ENCODE measurements around the gene KLHL26. TPM values are rescaled to one million over a fixed set of nuclear protein-coding genes. Genes with fewer than 3 reads are reported as not detected.

The KLHL26 gene
- total RNA-seq, 4 donors from 2014 or later, result 1.6 to 6.6 (median 3.4) TPM

DNA sequence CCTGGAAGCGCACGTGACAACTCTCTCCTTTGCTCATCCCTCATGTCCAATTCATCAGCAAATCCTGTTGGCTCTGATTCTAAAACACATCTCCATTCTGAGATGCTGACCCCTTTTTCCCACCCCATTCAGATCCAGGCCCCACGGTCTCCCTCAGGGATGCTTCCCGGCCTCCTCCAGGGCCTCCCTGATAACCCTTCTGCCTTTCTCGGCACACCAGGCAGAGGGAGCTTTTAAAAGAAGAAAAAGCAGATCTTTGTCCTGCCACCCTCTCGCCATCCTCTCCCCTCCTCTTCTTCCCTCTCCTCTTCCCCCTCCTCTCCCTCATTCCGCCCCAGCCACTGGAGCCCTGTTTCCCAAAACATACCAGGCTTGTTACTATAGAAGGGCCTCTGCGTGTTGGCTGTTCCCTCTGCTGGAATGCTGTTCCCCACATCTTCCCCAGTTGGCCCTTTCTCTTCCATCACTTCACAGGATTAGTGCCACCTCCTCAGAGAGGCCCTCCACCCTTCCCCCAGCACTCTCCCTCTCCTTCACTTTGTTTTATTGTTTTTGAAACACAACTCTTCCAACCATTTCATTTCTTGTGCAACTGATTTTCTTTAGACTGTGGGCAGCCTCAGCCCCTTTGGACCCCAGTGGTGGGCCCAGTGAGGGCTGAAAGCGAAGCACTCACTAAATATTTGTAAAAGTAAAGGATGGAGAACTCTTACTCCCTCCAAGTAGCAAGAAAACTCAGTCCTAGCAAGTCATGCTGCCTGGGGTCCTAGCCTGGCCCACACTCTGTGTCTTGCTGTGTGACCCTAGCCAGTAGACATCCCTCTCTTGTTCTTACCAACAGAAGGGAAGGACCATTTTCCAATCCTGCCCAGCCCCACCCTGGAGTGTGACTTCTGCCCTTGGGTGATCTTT is 27.8 kb upstream of the KLHL26 start:
- H3K9me3 ChIP-seq, result no peaks in the 10 kb centered on the region
- H3K4me1 ChIP-seq, result peaks cover 37 to 71% (median 45%) of the 10 kb centered on the region in 3 donors
- H3K27ac ChIP-seq, result no peak overlapping the region
- WGBS, 2 donors, result 67 to 74% methylated on average over 9 of the region's 9 CpGs
- TF ChIP-seq, protein P1, sequence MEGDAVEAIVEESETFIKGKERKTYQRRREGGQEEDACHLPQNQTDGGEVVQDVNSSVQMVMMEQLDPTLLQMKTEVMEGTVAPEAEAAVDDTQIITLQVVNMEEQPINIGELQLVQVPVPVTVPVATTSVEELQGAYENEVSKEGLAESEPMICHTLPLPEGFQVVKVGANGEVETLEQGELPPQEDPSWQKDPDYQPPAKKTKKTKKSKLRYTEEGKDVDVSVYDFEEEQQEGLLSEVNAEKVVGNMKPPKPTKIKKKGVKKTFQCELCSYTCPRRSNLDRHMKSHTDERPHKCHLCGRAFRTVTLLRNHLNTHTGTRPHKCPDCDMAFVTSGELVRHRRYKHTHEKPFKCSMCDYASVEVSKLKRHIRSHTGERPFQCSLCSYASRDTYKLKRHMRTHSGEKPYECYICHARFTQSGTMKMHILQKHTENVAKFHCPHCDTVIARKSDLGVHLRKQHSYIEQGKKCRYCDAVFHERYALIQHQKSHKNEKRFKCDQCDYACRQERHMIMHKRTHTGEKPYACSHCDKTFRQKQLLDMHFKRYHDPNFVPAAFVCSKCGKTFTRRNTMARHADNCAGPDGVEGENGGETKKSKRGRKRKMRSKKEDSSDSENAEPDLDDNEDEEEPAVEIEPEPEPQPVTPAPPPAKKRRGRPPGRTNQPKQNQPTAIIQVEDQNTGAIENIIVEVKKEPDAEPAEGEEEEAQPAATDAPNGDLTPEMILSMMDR (IDR thresholded peaks at IDR 0.05), result no peak
- TF ChIP-seq POLR2A (IDR thresholded peaks at IDR 0.05), result no peak
- intact Hi-C loops (cut with DNase I), result no loop called here
- H3K27me3 ChIP-seq, result peaks cover 34 to 97% (median 45%) of the 10 kb centered on the region in 4 donors
- H3K4me3 ChIP-seq, result no peak overlapping the region
- no peak for DNase-seq
- H3K36me3 ChIP-seq, result no peaks in the 10 kb centered on the region

DNA sequence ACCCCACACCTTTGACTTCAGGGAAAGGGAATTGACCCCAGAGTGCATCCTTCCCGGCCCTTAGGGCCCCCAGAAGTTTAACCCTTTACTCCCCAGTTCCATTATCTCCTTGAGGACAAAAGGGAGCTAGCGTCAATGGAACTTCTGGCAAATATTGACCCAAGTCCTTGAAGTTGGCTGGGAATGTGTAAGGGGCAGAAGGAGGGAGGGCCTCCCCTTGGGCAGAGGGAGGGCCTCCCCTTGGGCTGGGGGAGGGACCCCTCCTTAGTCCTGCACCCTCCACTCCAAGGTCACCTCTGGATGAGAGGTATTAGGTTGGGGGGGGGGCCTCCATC is 27.1 kb upstream of the KLHL26 start:
- intact Hi-C loops (cut with DNase I), result no loop called here
- H3K27me3 ChIP-seq, result peaks cover 34 to 97% (median 46%) of the 10 kb centered on the region in 4 donors

DNA sequence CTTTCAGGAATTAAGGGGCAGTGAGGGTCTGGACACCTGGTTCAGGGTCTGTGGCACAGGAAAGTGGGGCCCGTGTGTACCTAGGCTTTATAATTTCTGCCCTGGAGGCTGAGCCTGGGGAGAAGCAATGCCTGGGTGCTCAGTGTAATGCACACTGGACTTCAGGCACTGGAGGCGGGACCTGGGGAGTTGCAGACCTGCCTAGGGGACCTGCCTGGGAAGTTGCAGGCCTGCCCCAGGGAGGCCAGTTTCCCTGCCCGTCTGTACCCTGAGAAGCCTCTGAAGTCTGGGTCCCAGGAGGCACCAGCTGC is 26.6 kb upstream of the KLHL26 start:
- no peak overlapping the region for H3K27ac ChIP-seq
- intact Hi-C loops (cut with DNase I), result no loop called here
- peaks cover 34 to 97% (median 46%) of the 10 kb centered on the region in 4 donors for H3K27me3 ChIP-seq
- no peaks in the 10 kb centered on the region for H3K36me3 ChIP-seq
- no peaks in the 10 kb centered on the region for H3K9me3 ChIP-seq
- 30% methylated on average over 2 of the region's 3 CpGs; no CpG with 5 or more reads in 1 of the 2 donors for WGBS, 2 donors
- no peak for TF ChIP-seq POLR2A (IDR thresholded peaks at IDR 0.05)
- TF ChIP-seq, protein P1 (IDR thresholded peaks at IDR 0.05), result no peak
- no peak for DNase-seq
- no peak overlapping the region for H3K4me3 ChIP-seq
- H3K4me1 ChIP-seq, result peaks cover 37 to 62% (median 45%) of the 10 kb centered on the region in 3 donors

More for the DNA sequence above, 27.1 kb upstream of the KLHL26 start:
- Histone ChIP-seq H3K4me1 (peaks cover 37 to 66% (median 45%) of the 10 kb centered on the region in 3 donors), H3K4me3 (no peak overlapping the region), H3K36me3 (no peaks in the 10 kb centered on the region), H3K9me3 (no peaks in the 10 kb centered on the region), H3K27ac (no peak overlapping the region)
- DNase-seq, result no peak
- TF ChIP-seq, protein P1 (IDR thresholded peaks at IDR 0.05), result no peak
- TF ChIP-seq POLR2A (IDR thresholded peaks at IDR 0.05), result no peak
- WGBS, 2 donors, result 0 to 44% methylated on average over 1 to 2 of the region's 2 CpGs

DNA sequence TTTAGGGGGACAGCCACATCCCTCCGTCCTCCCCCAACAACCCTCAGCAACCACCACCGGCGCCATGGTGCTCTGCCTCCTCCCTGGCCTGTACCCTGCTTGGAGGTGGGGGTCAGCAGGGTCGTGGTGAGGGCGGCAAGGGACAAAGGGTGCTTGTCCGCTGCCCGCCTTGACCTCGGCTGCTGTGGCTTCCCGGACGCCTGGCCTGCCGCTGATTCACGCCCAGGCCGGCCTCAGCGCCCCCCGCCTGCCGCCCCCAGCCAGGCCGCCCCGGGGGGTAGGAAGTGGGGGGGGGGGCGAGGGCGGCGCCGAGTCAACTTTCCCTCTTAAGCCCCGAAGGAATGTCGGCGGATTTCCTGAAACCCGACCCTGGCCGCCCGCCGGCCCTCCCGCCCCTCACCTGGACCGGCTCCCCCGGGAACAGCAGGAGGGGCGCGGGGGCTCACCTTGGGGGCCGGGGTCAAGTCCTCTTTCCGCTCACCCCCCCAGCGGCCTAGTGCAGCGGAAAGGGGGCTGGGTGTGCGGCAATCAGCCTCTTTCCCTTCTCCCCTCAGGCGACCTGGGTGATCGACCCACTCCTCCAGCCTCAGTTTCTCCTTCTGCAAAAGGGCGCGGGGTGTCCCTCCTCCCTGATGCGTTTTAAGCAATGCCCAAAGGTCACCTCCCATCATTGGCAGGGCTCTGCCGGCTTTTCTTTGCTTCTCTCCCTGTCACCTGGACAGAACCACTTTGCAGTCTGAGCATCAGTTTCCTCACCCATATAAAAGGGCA is 26.1 kb upstream of the KLHL26 start:
- Histone ChIP-seq H3K9me3 (no peaks in the 10 kb centered on the region), H3K36me3 (no peaks in the 10 kb centered on the region), H3K27me3 (peaks cover 34 to 97% (median 46%) of the 10 kb centered on the region in 4 donors), H3K27ac (no peak overlapping the region), H3K4me3 (no peak overlapping the region), H3K4me1 (peaks cover 37 to 57% (median 42%) of the 10 kb centered on the region in 3 donors)
- no peak for DNase-seq
- intact Hi-C loops (cut with DNase I), result no loop called here
- 22 to 35% methylated on average over 7 to 11 of the region's 45 CpGs for WGBS, 2 donors
- TF ChIP-seq POLR2A (IDR thresholded peaks at IDR 0.05), result no peak
- TF ChIP-seq, protein P1 (IDR thresholded peaks at IDR 0.05), result no peak
